Vagina (tissue), 2 donors: ENCODE results near the gene B4GALT1. TPM values are rescaled to one million over a fixed set of nuclear protein-coding genes. Genes with fewer than 3 reads are reported as not detected.
A peak's percentile ranks its signal among the peaks of the same experiment; 100 is the strongest.

Experiments
- DNase-seq, 2 donors: peaks; one replicate each; pipeline ENCODE4 v3.0.0-alpha.2; 2017; ENCODE audit errors: extremely low spot score in 2 of 2
- H3K27ac ChIP-seq: fragments of 200-600 bp; sonication (generic); one replicate; pipeline ENCODE4 v1.5.1; 2019
- H3K27me3 ChIP-seq: fragments of 200-600 bp; sonication (generic); one replicate; pipeline ENCODE4 v1.5.1; 2019
- H3K36me3 ChIP-seq, 2 donors: fragments of 200-600 bp; sonication (generic); one replicate each; pipeline ENCODE4 v1.5.1; 2017 to 2019
- H3K4me1 ChIP-seq: fragments of 200-600 bp; sonication (generic); one replicate; pipeline ENCODE4 v1.5.1; 2019
- H3K4me3 ChIP-seq, 2 donors: fragments of 200-600 bp; sonication (generic); 1 replicate in 1 of 2; 2 replicates in 1 of 2; pipeline ENCODE4 v1.5.1; 2016 to 2019
- H3K9me3 ChIP-seq: fragments of 200-600 bp; sonication (generic); one replicate; pipeline ENCODE4 v1.5.1; 2019
- POLR2A ChIP-seq, 2 donors: fragments of 450-650 bp; IDR thresholded peaks; one replicate each; pipeline ENCODE4 v1.6.1; 2017; ENCODE audit warnings: antibody characterized with exemption in 2 of 2, mild to moderate bottlenecking in 2 of 2, moderate library complexity in 2 of 2
- POLR2AphosphoS5 ChIP-seq, 2 donors: sonication (generic); formaldehyde crosslinking; IDR thresholded peaks; one replicate each; pipeline ENCODE4 v1.9.0; 2017; ENCODE audit warnings: antibody characterized with exemption in 2 of 2, mild to moderate bottlenecking in 2 of 2, low read depth in 1 of 2; ENCODE audit not compliant: insufficient read depth in 1 of 2
- intact Hi-C: fragments of 100-400 bp; cut with DNase I; formaldehyde crosslinking; loops from one replicate; pipeline ENCODE4 v1.15.1; 2023
- total RNA-seq: library from RNA; depleted of rRNA; stranded (reverse); fragments of >200 nt; gene quantifications from one replicate; pipeline ENCODE4 v1.2.3, GENCODE V29; 2016
- TF ChIP-seq, protein P1 (sequence below), 3 experiments: fragments of 450-650 bp in 2 of 3; fragments of 200-600 bp in 1 of 3; sonication (generic) in 1 of 3; IDR thresholded peaks; one replicate each; pipeline ENCODE4 v1.5.1; 2017 to 2019; ENCODE audit warnings: antibody characterized with exemption in 3 of 3, mild to moderate bottlenecking in 2 of 3, moderate library complexity in 2 of 3

The B4GALT1 gene
- total RNA-seq, 1 donor from 2014 or later = 85.2 TPM

GRCh38 chr9:33202018-33202417 is 34.9 kb upstream of the B4GALT1 start:
- intact Hi-C loops = no loop called here

GRCh38 chr9:33198165-33198564 is 31.0 kb upstream of the B4GALT1 start:
- H3K27me3 ChIP-seq = no peaks in the 10 kb centered on the region
- peaks cover 44% of the 10 kb centered on the region for H3K4me1 ChIP-seq
- TF ChIP-seq POLR2A (IDR thresholded peaks at IDR 0.05) = no peak
- TF ChIP-seq POLR2AphosphoS5 (IDR thresholded peaks at IDR 0.05; ENCODE audit: insufficient read depth in 1 of 2, low read depth in 1 of 2) = peak in 1 of 2 donors; percentile 69
- peak overlapping the region; percentile 31 for H3K27ac ChIP-seq
- H3K36me3 ChIP-seq = no peaks in the 10 kb centered on the region
- no peaks in the 10 kb centered on the region for H3K9me3 ChIP-seq
- no peak for DNase-seq
- no peak overlapping the region for H3K4me3 ChIP-seq
- intact Hi-C loops = no loop called here

More at GRCh38 chr9:33202018-33202417, 34.9 kb upstream of the B4GALT1 start:
- H3K27me3 ChIP-seq = no peaks in the 10 kb centered on the region
- DNase-seq = no peak
- TF ChIP-seq, protein P1, sequence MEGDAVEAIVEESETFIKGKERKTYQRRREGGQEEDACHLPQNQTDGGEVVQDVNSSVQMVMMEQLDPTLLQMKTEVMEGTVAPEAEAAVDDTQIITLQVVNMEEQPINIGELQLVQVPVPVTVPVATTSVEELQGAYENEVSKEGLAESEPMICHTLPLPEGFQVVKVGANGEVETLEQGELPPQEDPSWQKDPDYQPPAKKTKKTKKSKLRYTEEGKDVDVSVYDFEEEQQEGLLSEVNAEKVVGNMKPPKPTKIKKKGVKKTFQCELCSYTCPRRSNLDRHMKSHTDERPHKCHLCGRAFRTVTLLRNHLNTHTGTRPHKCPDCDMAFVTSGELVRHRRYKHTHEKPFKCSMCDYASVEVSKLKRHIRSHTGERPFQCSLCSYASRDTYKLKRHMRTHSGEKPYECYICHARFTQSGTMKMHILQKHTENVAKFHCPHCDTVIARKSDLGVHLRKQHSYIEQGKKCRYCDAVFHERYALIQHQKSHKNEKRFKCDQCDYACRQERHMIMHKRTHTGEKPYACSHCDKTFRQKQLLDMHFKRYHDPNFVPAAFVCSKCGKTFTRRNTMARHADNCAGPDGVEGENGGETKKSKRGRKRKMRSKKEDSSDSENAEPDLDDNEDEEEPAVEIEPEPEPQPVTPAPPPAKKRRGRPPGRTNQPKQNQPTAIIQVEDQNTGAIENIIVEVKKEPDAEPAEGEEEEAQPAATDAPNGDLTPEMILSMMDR (IDR thresholded peaks at IDR 0.05) = no peak
- TF ChIP-seq POLR2A (IDR thresholded peaks at IDR 0.05) = no peak
- peak overlapping the region; percentile 73 for H3K27ac ChIP-seq
- H3K9me3 ChIP-seq = no peaks in the 10 kb centered on the region
- no peak overlapping the region for H3K4me3 ChIP-seq
- H3K36me3 ChIP-seq = no peaks in the 10 kb centered on the region
- peaks cover 37% of the 10 kb centered on the region for H3K4me1 ChIP-seq

- TF ChIP-seq, protein P1 (IDR thresholded peaks at IDR 0.05) = peak in 1 of 3 experiments; percentile 9
- no peak for TF ChIP-seq POLR2AphosphoS5 (IDR thresholded peaks at IDR 0.05; ENCODE audit: insufficient read depth in 1 of 2, low read depth in 1 of 2)
- no peak for TF ChIP-seq POLR2A (IDR thresholded peaks at IDR 0.05)
- Histone ChIP-seq H3K27ac (peak overlapping the region; percentile 31), H3K4me1 (peaks cover 49% of the 10 kb centered on the region), H3K36me3 (no peaks in the 10 kb centered on the region), H3K9me3 (no peaks in the 10 kb centered on the region), H3K27me3 (no peaks in the 10 kb centered on the region), H3K4me3 (no peak overlapping the region)
- intact Hi-C loops = loop anchor here (1.0 kb wide), 1 partner anchor 32 kb away; no protein-coding TSS in a partner anchor
- DNase-seq = no peak
These were observed 30.4 kb upstream of the B4GALT1 start for GRCh38 chr9:33197279-33198152.

DNA sequence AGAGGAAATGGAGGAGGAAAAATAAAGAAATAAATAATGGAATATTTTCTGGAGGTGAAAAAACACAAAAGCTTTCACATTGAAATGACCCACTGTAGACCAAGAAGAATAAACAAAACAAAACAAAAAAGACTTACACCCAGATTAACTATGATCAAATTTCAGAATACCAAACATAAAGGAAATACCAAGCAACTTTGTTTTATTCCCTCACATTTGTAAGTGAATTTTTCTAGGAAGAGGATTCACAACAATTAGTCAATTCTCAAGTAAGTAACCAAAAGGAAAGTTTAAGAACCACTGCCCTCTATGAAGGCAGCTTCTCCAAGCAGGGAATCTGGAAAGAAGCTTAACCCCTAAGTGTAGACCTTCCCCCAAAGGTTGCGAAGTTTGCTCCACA is 29.6 kb upstream of the B4GALT1 start:
- intact Hi-C loops = loop anchor here (1.0 kb wide), 1 partner anchor 31 kb away; no protein-coding TSS in a partner anchor
- no peaks in the 10 kb centered on the region for H3K36me3 ChIP-seq
- H3K9me3 ChIP-seq = no peaks in the 10 kb centered on the region
- H3K27ac ChIP-seq = peak overlapping the region; percentile 31
- no peak for TF ChIP-seq POLR2AphosphoS5 (IDR thresholded peaks at IDR 0.05; ENCODE audit: insufficient read depth in 1 of 2, low read depth in 1 of 2)
- no peak for TF ChIP-seq POLR2A (IDR thresholded peaks at IDR 0.05)
- TF ChIP-seq, protein P1 (IDR thresholded peaks at IDR 0.05) = no peak
- no peak for DNase-seq
- H3K4me3 ChIP-seq = no peak overlapping the region
- H3K4me1 ChIP-seq = peaks cover 47% of the 10 kb centered on the region
- no peaks in the 10 kb centered on the region for H3K27me3 ChIP-seq

- H3K4me3 ChIP-seq = no peak overlapping the region
- H3K4me1 ChIP-seq = peaks cover 47% of the 10 kb centered on the region
- H3K27ac ChIP-seq = no peak overlapping the region
- H3K27me3 ChIP-seq = no peaks in the 10 kb centered on the region
- H3K9me3 ChIP-seq = no peaks in the 10 kb centered on the region
- H3K36me3 ChIP-seq = no peaks in the 10 kb centered on the region
- no peak for TF ChIP-seq POLR2A (IDR thresholded peaks at IDR 0.05)
- TF ChIP-seq, protein P1 (IDR thresholded peaks at IDR 0.05) = no peak
- peak in 1 of 2 donors; percentile 52 for TF ChIP-seq POLR2AphosphoS5 (IDR thresholded peaks at IDR 0.05; ENCODE audit: insufficient read depth in 1 of 2, low read depth in 1 of 2)
- intact Hi-C loops = no loop called here
- no peak for DNase-seq
These were observed 26.7 kb upstream of the B4GALT1 start for GRCh38 chr9:33193818-33194217.
